Sciatic nerve (tissue), 2 donors: ENCODE results near the gene STRIP2. TPM values are rescaled to one million over a fixed set of nuclear protein-coding genes. Genes with fewer than 3 reads are reported as not detected.
"Not testable (repeated sequence)": the region's sequence is repeated elsewhere in the genome, so short reads cannot be mapped to it uniquely, and the experiment has no call there.

Experiments used
- ATAC-seq: fragments of 200-7000 bp; cut with Tn5 transposase; one replicate; pipeline ENCODE4 v1.9.1; 2020; ENCODE audit warnings: mild to moderate bottlenecking, moderate library complexity
- DNase-seq: peaks from one replicate; pipeline ENCODE4 v3.0.0-alpha.2; 2020; ENCODE audit warnings: low spot score
- intact Hi-C: fragments of 100-400 bp; cut with DNase I; formaldehyde crosslinking; loops from one replicate; pipeline ENCODE4 v1.14.2; 2022
- total RNA-seq: library from RNA; stranded (reverse); fragmentation: NEBNext Ultra II Directional; extraction: Animal tissue kit (Norgen Biotek cat#: 25700); gene quantifications from one replicate; pipeline ENCODE4 v1.2.1, GENCODE V29; 2021
- donor health status: DM: no; HTN: no; CAD: no.
- donor health status: DM: no; HTN: no; CAD: no.

STRIP2 gene
- total RNA-seq, 1 donor from 2014 or later: 0.62 TPM

GRCh38 chr7:129515381-129515780, 81.1 kb downstream of the STRIP2 start:
- DNase-seq (no peak), ATAC-seq (no peak)
- intact Hi-C loops: no loop called here

- intact Hi-C loops: no loop called here
- DNase-seq (no peak), ATAC-seq (no peak)
Observed at GRCh38 chr7:129517931-129518330, 83.7 kb downstream of the STRIP2 start.

GRCh38 chr7:129519464-129519863, 85.2 kb downstream of the STRIP2 start:
- DNase-seq (no peak), ATAC-seq (no peak)
- intact Hi-C loops: no loop called here

GRCh38 chr7:129522088-129522970, 88.1 kb downstream of the STRIP2 start:
- no peak for ATAC-seq
- no peak for DNase-seq
- intact Hi-C loops: no loop called here

GRCh38 chr7:129522971-129523340, 88.7 kb downstream of the STRIP2 start:
- ATAC-seq (no peak), DNase-seq (no peak)
- intact Hi-C loops: no loop called here

DNA sequence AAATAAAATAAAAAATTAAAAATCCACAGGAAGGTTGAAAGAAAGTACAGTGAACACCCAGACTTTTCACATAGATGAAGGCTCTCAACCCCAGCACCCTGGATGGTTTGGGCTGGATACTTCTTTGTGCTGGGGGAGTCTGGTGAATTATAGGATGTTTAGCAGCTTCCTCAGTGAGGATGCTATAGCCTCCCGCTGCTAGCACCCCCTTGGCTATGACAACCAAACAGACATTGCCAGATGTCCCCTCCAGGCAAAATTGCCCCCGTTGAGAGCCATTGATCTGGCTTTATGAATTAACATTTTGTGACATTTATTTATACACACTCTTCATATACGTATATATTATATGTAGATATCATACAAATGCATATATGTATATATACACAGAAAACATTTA, 89.7 kb downstream of the STRIP2 start:
- ATAC-seq (no peak), DNase-seq (no peak)
- intact Hi-C loops: no loop called here

DNA sequence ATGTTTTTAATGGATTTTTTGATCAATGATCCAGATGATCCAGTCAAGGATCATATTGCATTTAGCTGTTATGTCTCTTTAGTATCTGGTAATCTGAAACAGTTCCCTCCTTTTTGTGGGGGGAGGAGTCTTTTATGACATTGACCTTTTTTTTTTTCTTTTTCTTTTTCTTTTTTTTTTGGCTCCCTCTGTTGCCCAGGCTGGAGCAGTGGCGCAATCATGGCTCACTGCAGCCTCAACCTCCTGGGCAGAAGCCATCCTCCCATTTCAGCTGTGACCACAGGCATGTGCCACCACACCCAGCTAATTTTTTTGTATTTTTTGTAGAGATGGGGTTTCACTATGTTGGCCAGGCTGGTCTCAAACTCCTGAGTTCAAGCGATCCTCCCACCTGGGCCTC, 90.2 kb downstream of the STRIP2 start:
- intact Hi-C loops, DNase-seq: not testable (repeated sequence)
- ATAC-seq: peak; percentile 83

DNA sequence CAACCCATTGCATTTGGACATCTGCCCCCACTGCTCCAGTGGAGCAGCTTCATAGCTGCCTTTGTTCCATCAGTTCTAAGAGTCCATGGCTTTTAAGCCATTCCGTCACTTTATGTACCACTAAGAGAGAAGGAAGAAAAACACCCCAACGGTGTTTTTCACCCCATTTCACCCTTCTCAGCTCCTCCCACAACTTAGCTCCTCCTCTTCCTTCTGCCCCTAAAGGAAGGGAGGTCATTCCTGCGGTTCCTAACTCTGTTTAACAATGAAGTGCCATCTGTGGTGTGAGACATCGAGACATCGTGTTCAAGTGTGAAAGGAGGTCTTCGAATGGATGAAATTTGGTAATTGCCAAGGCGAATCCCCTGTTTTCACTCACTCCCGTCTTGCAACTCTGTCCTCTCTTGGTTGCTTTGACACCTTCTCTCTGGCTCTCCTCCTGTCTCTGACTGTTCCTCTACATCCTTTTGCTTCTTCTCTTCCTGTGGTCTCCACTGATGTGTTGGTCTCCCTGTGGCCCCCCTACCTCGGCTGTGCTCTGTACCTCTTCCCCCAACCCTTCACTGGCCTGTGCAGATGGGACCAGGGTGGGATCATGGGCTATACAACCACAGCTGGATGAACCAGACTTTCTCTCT, 91.1 kb downstream of the STRIP2 start:
- ATAC-seq (no peak), DNase-seq (no peak)
- intact Hi-C loops: no loop called here

GRCh38 chr7:129529643-129530042, 95.4 kb downstream of the STRIP2 start:
- intact Hi-C loops: no loop called here
- DNase-seq (no peak), ATAC-seq (no peak)

DNA sequence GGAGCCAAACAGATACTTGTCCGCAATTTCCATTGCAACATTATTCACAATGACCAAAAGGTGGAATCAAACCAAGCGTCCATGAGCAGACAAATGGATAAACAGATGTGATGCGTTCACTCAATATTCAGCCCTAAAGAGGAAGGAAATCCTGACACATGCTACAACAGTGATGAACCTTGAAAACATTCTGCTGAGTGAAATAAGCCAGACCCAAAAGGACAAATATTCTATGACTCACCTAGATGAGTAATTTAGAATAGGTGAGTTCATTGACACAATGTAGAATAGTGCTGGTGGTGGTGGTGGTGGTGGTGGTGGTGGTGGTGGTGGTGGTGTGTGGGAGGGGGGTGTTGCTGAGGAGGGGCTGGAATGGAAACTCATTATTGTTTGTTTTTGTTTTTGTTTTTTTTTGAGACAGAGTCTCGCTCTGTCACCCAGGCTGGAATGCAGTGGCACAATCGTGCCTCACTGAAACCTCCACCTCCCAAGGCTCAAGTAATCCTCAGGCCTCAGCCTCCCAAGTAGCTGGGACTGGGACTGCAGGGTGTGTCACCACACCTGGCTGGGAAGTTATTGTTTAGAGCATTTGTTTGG, 96.7 kb downstream of the STRIP2 start:
- no peak for ATAC-seq

GRCh38 chr7:129531721-129532120, 97.5 kb downstream of the STRIP2 start:
- DNase-seq: no peak
- intact Hi-C loops: no loop called here
- ATAC-seq: no peak

More for the DNA sequence above, 96.7 kb downstream of the STRIP2 start:
- intact Hi-C loops: no loop called here
- no peak for DNase-seq

- DNase-seq (no peak), ATAC-seq (no peak)
- intact Hi-C loops: no loop called here
Observed at GRCh38 chr7:129532375-129532774, 98.1 kb downstream of the STRIP2 start.

GRCh38 chr7:129534558-129535274, 100.5 kb downstream of the STRIP2 start:
- ATAC-seq: not testable (repeated sequence)

GRCh38 chr7:129535896-129536295, 101.7 kb downstream of the STRIP2 start:
- no peak for ATAC-seq
- no peak for DNase-seq
- intact Hi-C loops: no loop called here

More at GRCh38 chr7:129534558-129535274, 100.5 kb downstream of the STRIP2 start:
- intact Hi-C loops, DNase-seq: not testable (repeated sequence)

GRCh38 chr7:129536323-129536722, 102.1 kb downstream of the STRIP2 start:
- DNase-seq: no peak
- no peak for ATAC-seq
- intact Hi-C loops: no loop called here

Other genes with a start within 250 kb of the STRIP2 start
- gene SMO, start 245.8 kb upstream of the STRIP2 start, total RNA-seq: 24.8 TPM
- gene AHCYL2, start 209.4 kb upstream of the STRIP2 start, total RNA-seq: 46.1 TPM
- gene SMKR1, start 68.1 kb downstream of the STRIP2 start, total RNA-seq: 0.36 TPM
- gene NRF1, start 177.3 kb downstream of the STRIP2 start, total RNA-seq: 29.2 TPM